ENCODE measurements around the gene ADAMTS17.

ADAMTS17 gene

DNA sequence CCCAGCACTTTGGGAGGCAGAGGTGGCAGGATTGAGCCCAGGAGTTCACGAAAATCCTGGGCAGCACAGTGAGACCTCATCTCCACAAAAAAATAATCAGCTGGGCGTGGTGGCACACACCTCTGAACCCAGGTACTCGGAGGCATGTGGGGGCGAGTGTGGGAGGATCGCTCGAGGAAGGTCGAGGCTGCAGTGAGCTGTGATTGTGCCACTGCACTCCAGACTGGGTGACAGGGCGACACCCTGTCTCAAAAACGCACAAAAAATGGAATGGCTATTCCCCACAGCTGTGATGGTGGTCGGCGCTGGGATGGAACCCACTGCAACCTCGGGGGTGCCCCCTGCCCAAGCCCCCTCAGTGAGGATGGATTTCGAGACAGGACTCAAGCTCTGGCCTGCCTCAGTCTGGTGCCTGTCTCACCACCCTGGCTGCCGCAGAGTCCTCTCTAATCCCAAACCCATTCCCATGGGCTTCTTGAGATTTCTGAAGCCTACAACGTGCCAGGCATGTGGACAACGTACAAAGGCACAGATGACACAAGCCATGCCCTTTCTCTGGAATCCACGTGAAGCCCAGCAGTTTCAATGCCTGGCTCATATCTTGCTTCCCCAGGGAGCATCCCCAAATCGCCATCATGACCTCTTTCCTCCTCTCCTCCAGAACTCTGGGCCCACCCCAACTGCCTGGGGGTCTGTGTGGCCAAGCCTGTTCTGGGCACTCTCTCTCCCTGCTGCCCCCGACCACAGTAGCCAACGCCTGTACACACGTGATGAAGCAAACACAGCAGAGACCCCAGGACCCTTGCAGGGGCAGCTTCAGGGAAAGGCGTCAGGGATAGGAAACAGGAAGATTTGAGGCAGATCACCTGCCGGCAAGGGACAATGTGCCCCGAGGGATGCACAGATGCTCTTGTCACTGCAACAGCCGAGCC is 32.4 kb downstream of the ADAMTS17 start:
- Histone ChIP-seq H3K4me1 (ENCODE audit: insufficient read depth, low read length) (no peaks in the 10 kb centered on the region), H3K9ac (ENCODE audit: low read depth, low read length) (no peak overlapping the region), H3K9me3 (ENCODE audit: control insufficient read depth, insufficient read depth, low read length) (no peaks in the 10 kb centered on the region; the same call in 1 of the 2 replicates), H3K36me3 (ENCODE audit: insufficient read depth, low read length) (no peaks in the 10 kb centered on the region)

DNA sequence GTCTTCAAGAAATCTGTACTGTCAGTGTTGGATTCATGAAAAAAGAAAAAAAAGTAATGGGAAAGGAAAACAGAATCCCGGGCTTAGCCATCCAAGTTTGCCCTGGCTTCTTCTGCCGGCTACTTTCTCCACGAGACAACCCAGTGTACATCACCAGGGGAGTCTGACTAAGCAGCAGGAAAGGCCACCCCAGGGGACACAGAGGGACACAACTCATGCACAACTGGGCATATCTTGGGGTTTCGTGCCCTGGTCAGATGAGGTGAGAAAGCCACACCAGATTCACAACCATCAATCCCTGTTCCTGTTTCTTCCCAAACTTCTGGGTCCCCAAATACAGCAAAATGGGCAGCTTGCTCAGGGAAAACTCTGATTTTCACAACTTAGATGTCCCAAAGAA is 33.2 kb downstream of the ADAMTS17 start:
- Histone ChIP-seq H3K9ac (ENCODE audit: low read depth, low read length) (no peak overlapping the region), H3K36me3 (ENCODE audit: insufficient read depth, low read length) (no peaks in the 10 kb centered on the region), H3K9me3 (ENCODE audit: control insufficient read depth, insufficient read depth, low read length) (no peaks in the 10 kb centered on the region; the same call in 1 of the 2 replicates), H3K4me1 (ENCODE audit: insufficient read depth, low read length) (no peaks in the 10 kb centered on the region)

DNA sequence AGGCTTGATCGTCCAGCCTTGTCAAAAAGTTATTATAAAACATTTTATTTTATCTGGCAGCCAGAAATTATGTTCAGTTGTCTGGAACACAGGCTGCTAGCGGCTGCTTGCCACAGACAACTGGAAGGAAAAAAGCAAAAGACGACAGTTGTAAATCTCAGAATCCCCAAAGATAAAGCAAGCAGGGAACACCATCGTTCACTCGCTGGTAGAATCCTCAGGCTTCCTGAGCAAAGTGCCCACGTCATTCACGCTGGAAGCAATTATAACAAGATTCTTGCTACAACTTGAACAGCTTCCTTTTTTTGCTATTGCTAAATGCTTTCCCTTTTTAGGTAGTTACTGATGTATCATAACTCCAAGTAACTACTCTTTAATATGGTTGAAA is 33.6 kb downstream of the ADAMTS17 start:
- Histone ChIP-seq H3K9ac (ENCODE audit: low read depth, low read length) (no peak overlapping the region), H3K36me3 (ENCODE audit: insufficient read depth, low read length) (no peaks in the 10 kb centered on the region), H3K9me3 (ENCODE audit: control insufficient read depth, insufficient read depth, low read length) (no peaks in the 10 kb centered on the region; the same call in 1 of the 2 replicates), H3K4me1 (ENCODE audit: insufficient read depth, low read length) (no peaks in the 10 kb centered on the region)

DNA sequence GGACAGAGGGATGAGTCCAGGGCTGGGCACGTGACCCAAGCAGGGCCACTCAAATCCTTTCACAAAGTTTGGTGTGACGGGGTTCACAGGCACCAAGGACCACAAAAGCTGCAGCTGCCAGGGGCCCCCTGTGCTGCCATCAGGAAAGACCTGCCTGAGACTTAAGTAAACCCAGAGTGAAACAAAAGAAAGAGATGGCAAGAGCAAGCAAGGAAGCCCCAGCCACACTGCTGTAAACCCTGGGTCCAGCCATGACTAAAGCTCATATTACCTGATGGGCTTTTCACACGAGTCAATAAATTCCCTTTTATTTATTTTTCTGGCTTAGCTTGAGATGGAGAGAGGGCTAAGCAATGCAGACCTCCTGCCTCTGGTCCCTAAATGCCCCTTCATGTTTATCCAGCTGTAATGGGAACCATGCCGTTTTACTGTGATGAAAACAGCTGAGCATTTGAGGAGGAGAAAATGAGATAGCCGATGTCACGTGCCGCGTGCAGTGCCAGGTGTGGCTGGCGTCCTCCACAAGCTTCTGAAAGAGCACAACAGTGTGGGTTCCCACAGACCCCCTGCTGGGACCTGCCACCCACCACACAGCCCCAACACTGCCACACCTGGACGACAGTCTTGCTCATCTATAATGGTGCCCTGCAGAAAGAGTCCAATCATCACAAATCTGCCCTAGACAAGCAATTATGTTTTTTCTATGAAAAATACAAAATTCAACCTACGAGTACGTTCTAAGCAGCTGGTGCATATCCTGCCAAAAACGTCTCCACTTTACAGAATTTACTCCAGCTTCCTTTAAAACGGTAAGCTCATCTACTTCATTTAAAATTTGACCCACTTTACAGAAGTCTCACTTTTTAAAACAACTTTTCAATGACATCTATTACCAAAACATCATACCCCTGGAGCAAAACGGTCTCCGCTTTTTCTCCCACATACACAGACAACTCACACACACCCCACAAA is 34.2 kb downstream of the ADAMTS17 start:
- Histone ChIP-seq H3K9ac (ENCODE audit: low read depth, low read length) (no peak overlapping the region), H3K9me3 (ENCODE audit: control insufficient read depth, insufficient read depth, low read length) (no peaks in the 10 kb centered on the region), H3K36me3 (ENCODE audit: insufficient read depth, low read length) (no peaks in the 10 kb centered on the region), H3K4me1 (ENCODE audit: insufficient read depth, low read length) (no peaks in the 10 kb centered on the region)

DNA sequence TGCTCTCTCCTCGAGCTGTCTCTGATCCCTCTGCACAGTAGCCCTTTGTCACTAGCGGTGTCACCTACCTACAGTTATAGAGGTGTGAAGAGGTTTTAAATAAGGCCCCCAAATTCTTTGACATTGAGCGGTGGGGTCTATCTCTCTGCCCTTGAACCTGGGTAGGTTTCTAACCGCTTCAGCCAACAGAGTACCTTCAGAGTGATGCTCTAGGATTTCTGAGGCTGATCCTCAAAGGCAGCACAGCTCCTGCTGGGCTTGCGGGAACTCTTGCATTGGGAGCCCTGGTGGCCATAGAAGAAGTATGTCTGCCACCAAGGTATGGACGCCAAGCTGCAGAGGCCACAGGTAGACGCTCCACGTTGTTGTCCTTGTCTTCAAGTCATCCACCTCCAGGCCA is 35.7 kb downstream of the ADAMTS17 start:
- H3K9ac ChIP-seq (ENCODE audit: low read depth, low read length), result no peak overlapping the region
- no peaks in the 10 kb centered on the region for H3K36me3 ChIP-seq (ENCODE audit: insufficient read depth, low read length)
- no peaks in the 10 kb centered on the region for H3K9me3 ChIP-seq (ENCODE audit: control insufficient read depth, insufficient read depth, low read length)
- no peaks in the 10 kb centered on the region for H3K4me1 ChIP-seq (ENCODE audit: insufficient read depth, low read length)

DNA sequence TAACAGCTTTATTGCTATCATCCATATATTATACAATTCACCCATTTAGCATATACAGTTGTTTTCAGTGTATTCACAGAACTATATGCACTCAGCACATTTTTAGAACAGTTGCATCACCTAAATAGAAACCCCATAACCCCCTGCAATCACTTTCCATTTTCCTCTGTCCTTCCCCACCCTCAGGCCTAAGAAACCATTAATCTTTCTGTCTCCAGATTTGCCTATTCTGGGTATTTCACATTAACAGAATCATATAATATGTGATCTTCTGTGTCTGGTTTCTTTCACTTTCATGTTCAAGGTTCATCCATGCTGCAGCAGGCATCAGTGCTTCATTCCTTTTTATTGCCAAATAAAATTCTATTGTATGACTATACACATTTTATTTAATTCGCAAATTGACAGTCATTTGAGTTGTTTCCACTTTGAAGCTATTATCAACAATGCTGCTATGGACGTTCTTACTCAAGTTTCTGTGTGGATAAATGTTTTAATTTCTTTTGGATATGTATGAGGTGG is 39.8 kb downstream of the ADAMTS17 start:
- Histone ChIP-seq H3K4me1 (ENCODE audit: insufficient read depth, low read length) (no peaks in the 10 kb centered on the region), H3K9ac (ENCODE audit: low read depth, low read length) (no peak overlapping the region), H3K36me3 (ENCODE audit: insufficient read depth, low read length) (no peaks in the 10 kb centered on the region), H3K9me3 (ENCODE audit: control insufficient read depth, insufficient read depth, low read length) (no peaks in the 10 kb centered on the region)

DNA sequence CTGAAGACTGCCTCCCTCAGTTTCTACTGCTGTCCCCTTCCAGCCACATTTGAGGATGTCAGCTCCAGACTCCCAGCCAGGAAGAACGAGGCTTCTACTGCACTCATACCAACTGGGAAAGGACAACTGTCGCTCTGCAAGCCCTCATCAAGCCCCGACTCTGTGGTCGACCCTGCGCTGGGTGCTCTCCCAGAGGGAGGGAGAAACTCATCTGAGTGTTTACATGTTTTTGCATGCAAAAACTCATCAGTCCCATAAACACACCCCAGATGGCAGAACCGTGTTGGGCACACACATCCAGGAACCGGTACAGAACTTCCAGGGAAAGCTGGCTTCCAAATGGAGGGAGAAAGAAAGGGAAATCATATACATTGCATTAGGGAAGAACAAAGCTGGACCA is 43.5 kb downstream of the ADAMTS17 start:
- Histone ChIP-seq H3K9me3 (ENCODE audit: control insufficient read depth, insufficient read depth, low read length) (no peaks in the 10 kb centered on the region), H3K4me1 (ENCODE audit: insufficient read depth, low read length) (no peaks in the 10 kb centered on the region), H3K9ac (ENCODE audit: low read depth, low read length) (no peak overlapping the region), H3K36me3 (ENCODE audit: insufficient read depth, low read length) (no peaks in the 10 kb centered on the region)

DNA sequence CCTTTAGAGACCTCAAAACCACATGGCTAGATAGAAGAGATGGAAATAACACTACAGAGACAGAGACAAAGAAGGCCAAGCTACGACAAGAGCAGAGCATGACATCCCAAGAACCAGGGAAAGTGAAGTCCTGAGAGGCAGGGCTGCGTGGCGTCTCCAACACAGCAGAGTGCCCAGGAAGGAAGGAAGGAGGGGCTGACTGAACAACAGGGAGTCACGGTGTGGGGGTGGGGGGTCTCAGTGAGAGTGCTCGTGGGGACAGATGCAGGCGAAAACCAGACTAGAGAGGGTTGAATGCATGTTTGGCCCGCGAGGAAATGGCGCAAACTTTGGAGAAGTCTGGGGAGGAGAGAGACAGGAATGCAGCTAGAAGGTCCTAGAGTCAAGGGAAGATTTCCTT is 44.0 kb downstream of the ADAMTS17 start:
- H3K36me3 ChIP-seq (ENCODE audit: insufficient read depth, low read length), result no peaks in the 10 kb centered on the region
- no peaks in the 10 kb centered on the region for H3K4me1 ChIP-seq (ENCODE audit: insufficient read depth, low read length)

DNA sequence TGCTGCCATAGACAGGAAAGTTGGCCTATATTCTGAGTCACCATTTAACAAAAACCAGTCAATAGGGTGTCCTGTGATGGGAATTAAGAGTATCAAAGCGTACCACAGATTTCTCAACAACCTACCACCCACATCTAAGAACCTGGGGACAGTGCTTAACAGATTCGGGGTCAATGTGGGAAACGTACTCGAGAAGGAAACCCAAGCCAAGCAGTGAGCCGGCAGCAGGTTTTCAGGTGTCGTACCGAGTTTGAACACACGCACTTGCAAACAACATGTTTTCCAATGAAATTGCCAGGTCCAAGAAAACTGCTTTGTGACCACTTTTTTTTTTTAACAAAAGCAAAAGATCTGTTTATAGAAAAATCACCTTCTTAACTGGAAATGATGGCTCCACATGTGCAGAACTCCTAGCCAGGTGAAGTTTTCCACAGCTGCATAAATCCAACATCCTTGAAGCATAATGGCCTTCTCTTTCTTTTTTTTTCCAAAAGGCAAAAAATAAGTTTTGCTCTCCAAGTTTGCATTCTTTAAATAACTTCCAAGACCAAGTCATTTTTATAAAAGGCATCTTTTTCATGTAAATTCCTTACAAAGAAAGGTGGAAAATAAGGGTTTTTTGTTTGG is 45.7 kb downstream of the ADAMTS17 start:
- Histone ChIP-seq H3K4me1 (ENCODE audit: insufficient read depth, low read length) (no peaks in the 10 kb centered on the region), H3K9ac (ENCODE audit: low read depth, low read length) (no peak overlapping the region), H3K36me3 (ENCODE audit: insufficient read depth, low read length) (no peaks in the 10 kb centered on the region), H3K9me3 (ENCODE audit: control insufficient read depth, insufficient read depth, low read length) (no peaks in the 10 kb centered on the region)

More for the DNA sequence above, 44.0 kb downstream of the ADAMTS17 start:
- Histone ChIP-seq H3K9ac (ENCODE audit: low read depth, low read length) (no peak overlapping the region), H3K9me3 (ENCODE audit: control insufficient read depth, insufficient read depth, low read length) (no peaks in the 10 kb centered on the region)

DNA sequence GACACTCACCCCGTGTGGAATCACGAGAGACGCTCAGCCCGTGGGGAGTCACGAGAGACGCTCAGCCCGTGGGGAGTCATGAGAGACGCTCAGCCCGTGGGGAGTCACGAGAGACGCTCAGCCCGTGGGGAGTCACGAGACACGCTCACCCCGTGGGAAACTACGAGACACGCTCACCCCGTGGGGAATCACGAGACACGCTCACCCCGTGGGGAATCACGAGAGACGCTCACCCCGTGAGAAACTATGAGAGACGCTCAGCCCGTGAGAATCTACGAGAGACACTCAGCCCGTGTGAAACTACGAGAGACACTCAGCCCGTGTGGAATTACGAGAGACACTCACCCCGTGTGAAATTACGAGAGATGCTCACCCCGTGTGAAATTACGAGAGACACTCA is 49.8 kb downstream of the ADAMTS17 start:
- H3K4me1 ChIP-seq (ENCODE audit: insufficient read depth, low read length), result no peaks in the 10 kb centered on the region

DNA sequence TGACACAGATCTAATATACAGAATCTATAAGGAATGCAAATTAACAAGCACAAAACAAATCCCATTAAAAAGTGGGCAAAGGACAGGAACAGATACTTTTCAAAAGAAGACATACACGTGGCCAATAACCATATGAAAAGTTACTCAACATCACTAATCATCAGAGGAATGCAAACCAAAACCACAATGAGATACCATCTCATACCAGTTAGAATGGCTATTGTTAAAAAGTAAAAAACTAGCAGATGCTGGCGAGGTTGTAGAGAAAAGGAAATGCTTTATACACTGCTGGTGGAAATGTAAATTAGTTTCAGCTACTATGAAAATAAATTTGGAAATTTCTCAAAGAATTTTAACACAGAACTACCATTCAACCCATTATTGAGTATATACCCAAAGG is 50.7 kb downstream of the ADAMTS17 start:
- no peaks in the 10 kb centered on the region for H3K36me3 ChIP-seq (ENCODE audit: insufficient read depth, low read length)
- no peaks in the 10 kb centered on the region for H3K4me1 ChIP-seq (ENCODE audit: insufficient read depth, low read length)
- no peaks in the 10 kb centered on the region; the same call in 1 of the 2 replicates for H3K9me3 ChIP-seq (ENCODE audit: control insufficient read depth, insufficient read depth, low read length)
- H3K9ac ChIP-seq (ENCODE audit: low read depth, low read length), result no peak overlapping the region

More for the DNA sequence above, 49.8 kb downstream of the ADAMTS17 start:
- Histone ChIP-seq H3K9ac (ENCODE audit: low read depth, low read length) (no peak overlapping the region), H3K36me3 (ENCODE audit: insufficient read depth, low read length) (no peaks in the 10 kb centered on the region), H3K9me3 (ENCODE audit: control insufficient read depth, insufficient read depth, low read length) (no peaks in the 10 kb centered on the region; the same call in 1 of the 2 replicates)

DNA sequence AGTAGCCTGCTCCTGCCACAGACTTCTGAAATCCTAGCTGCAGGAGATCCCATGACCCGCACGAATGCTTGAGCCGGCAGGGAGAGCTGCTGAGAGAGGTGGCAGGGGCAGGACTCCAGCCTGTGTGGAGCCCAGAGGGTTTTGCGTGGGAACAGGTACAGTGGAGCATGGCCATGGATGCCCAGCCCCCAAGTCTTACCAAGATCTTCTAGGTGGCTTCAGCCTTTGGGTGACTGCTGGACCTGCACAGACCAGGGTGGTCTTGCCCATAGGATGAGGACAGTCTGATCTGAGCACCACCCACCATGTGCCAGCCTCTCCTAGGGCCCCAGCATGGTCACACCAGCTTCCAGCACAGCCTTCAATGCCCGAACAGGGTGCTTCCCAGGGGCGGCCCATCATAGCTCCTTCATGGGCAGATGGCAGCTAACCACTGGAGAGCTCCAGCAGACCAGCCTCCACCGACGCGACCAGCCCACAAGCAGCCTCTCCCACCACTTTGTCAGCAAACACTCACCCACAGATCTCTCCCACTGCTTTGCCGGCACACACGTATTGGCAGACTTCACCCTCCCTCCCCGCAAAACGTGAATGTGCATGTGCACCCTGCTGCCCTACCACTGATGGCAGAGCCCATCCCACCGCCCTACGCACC is 56.0 kb downstream of the ADAMTS17 start:
- Histone ChIP-seq H3K9me3 (ENCODE audit: control insufficient read depth, insufficient read depth, low read length) (no peaks in the 10 kb centered on the region; the same call in 1 of the 2 replicates), H3K4me1 (ENCODE audit: insufficient read depth, low read length) (no peaks in the 10 kb centered on the region), H3K36me3 (ENCODE audit: insufficient read depth, low read length) (no peaks in the 10 kb centered on the region), H3K9ac (ENCODE audit: low read depth, low read length) (no peak overlapping the region)

DNA sequence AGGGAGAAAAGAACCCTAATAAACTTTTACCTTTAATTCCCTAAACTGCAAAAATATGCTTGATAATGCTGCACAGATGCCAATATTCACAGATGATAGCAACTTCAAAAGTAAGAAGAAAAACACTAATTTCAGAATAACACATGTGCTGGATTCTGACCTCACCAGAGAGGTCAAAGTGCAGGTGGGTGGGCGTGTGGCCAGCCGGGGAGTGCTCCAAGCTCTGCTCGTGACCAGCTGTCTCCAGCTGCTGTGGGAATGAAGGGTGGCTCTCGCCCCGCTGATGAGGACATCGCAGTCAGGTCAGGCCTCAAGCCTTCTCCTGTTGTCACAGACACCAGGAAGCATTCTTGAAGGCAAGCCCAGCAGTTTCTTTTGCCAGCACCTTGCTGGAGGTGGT is 57.1 kb downstream of the ADAMTS17 start:
- no peak overlapping the region for H3K9ac ChIP-seq (ENCODE audit: low read depth, low read length)
- H3K36me3 ChIP-seq (ENCODE audit: insufficient read depth, low read length), result no peaks in the 10 kb centered on the region
- H3K9me3 ChIP-seq (ENCODE audit: control insufficient read depth, insufficient read depth, low read length), result no peaks in the 10 kb centered on the region; the same call in 1 of the 2 replicates
- no peaks in the 10 kb centered on the region for H3K4me1 ChIP-seq (ENCODE audit: insufficient read depth, low read length)

Measured in ES-I3 (cell line).